ENCODE data around the gene SYCP3.

DNA sequence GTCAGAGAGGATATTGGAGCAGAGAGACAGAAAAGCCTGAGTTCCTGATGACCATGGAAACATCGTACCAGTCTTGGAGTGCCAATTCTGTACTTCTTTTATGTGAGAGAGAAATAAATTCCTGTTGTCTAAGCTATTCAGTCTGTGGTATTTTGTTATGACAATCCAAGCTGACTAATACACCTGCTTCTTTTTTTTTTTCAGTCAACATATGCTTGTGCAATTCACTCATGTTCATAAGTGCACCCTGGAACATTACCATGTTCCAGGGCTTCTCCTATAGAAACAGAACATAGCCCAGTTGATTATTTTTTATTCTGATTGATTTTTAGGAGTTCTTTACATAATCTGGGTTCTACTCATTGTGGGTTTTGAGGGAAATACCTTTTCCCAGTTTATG lies 43.6 kb downstream of the SYCP3 start:
- TF ChIP-seq, protein P1, sequence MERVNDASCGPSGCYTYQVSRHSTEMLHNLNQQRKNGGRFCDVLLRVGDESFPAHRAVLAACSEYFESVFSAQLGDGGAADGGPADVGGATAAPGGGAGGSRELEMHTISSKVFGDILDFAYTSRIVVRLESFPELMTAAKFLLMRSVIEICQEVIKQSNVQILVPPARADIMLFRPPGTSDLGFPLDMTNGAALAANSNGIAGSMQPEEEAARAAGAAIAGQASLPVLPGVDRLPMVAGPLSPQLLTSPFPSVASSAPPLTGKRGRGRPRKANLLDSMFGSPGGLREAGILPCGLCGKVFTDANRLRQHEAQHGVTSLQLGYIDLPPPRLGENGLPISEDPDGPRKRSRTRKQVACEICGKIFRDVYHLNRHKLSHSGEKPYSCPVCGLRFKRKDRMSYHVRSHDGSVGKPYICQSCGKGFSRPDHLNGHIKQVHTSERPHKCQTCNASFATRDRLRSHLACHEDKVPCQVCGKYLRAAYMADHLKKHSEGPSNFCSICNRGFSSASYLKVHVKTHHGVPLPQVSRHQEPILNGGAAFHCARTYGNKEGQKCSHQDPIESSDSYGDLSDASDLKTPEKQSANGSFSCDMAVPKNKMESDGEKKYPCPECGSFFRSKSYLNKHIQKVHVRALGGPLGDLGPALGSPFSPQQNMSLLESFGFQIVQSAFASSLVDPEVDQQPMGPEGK (CRISPR knock-in tag; IDR thresholded peaks at IDR 0.05; ENCODE audit: borderline replicate concordance) = no peak
- TF ChIP-seq OSR1 (CRISPR knock-in tag; IDR thresholded peaks at IDR 0.05) = no peak
- no peak for TF ChIP-seq TOX (CRISPR knock-in tag; IDR thresholded peaks at IDR 0.05; ENCODE audit: borderline replicate concordance)
- TF ChIP-seq ARNTL (CRISPR knock-in tag; IDR thresholded peaks at IDR 0.05; ENCODE audit: borderline replicate concordance, low read depth) = no peak
- no peak for TF ChIP-seq ZFP30 (CRISPR knock-in tag; IDR thresholded peaks at IDR 0.05)
- TF ChIP-seq, protein P2, sequence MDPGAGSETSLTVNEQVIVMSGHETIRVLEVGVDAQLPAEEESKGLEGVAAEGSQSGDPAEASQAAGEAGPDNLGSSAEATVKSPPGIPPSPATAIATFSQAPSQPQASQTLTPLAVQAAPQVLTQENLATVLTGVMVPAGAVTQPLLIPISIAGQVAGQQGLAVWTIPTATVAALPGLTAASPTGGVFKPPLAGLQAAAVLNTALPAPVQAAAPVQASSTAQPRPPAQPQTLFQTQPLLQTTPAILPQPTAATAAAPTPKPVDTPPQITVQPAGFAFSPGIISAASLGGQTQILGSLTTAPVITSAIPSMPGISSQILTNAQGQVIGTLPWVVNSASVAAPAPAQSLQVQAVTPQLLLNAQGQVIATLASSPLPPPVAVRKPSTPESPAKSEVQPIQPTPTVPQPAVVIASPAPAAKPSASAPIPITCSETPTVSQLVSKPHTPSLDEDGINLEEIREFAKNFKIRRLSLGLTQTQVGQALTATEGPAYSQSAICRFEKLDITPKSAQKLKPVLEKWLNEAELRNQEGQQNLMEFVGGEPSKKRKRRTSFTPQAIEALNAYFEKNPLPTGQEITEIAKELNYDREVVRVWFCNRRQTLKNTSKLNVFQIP (CRISPR knock-in tag; IDR thresholded peaks at IDR 0.05; ENCODE audit: borderline replicate concordance, low read depth) = no peak
- no peak for TF ChIP-seq ESRRG (CRISPR knock-in tag; IDR thresholded peaks at IDR 0.05)
- TF ChIP-seq ZFP3 (CRISPR knock-in tag; IDR thresholded peaks at IDR 0.05) = no peak
- no peak for TF ChIP-seq TCF4 (CRISPR knock-in tag; IDR thresholded peaks at IDR 0.05; ENCODE audit: borderline replicate concordance)
- no peak for TF ChIP-seq ZNF565 (CRISPR knock-in tag; conservative IDR thresholded peaks at IDR 0.05; ENCODE audit: low read depth)
